Osteoblast (primary cell): Measurements from ENCODE around the gene INPP5F. TPM values are rescaled to one million over a fixed set of nuclear protein-coding genes. Genes with fewer than 3 reads are reported as not detected.

Experiments
- DNase-seq: peaks from one replicate; pipeline ENCODE4 v3.0.0; 2011; ENCODE audit warnings: low spot score, mixed read lengths; ENCODE audit not compliant: insufficient read length; ENCODE audit errors: missing footprints
- H2AFZ ChIP-seq: 2 replicates; pipeline ENCODE4 v1.6.0; 2011; ENCODE audit warnings: mild to moderate bottlenecking, low read length
- H3K27ac ChIP-seq: 2 replicates; pipeline ENCODE4 v1.5.1; 2011; ENCODE audit warnings: mild to moderate bottlenecking, low read depth, low read length, moderate library complexity
- H3K27me3 ChIP-seq: 2 replicates; pipeline ENCODE4 v1.6.0; 2012; ENCODE audit warnings: mild to moderate bottlenecking, control low read depth, inconsistent platforms, low read length, moderate library complexity; ENCODE audit not compliant: insufficient read depth
- H3K36me3 ChIP-seq: 2 replicates; pipeline ENCODE4 v1.5.1; 2011; ENCODE audit warnings: mild to moderate bottlenecking, low read length, control low read depth, moderate library complexity; ENCODE audit not compliant: insufficient read depth
- H3K4me1 ChIP-seq: 2 replicates; pipeline ENCODE4 v1.5.1; 2011; ENCODE audit warnings: mild to moderate bottlenecking, low read length, control low read depth, moderate library complexity; ENCODE audit not compliant: insufficient read depth
- H3K4me2 ChIP-seq: 2 replicates; pipeline ENCODE4 v1.6.0; 2011; ENCODE audit warnings: mild to moderate bottlenecking, low read length; ENCODE audit not compliant: insufficient read depth
- H3K4me3 ChIP-seq: fragments of 200-600 bp; sonication (generic); 3 replicates; pipeline ENCODE4 v1.5.1; 2012; ENCODE audit warnings: mild to moderate bottlenecking, low read length, inconsistent platforms; ENCODE audit not compliant: insufficient read depth
- H3K79me2 ChIP-seq: 2 replicates; pipeline ENCODE4 v1.6.0; 2012; ENCODE audit warnings: mild to moderate bottlenecking, low read length, control low read depth, inconsistent platforms; ENCODE audit not compliant: insufficient read depth
- H3K9me3 ChIP-seq: 2 replicates; pipeline ENCODE4 v1.5.1; 2011; ENCODE audit warnings: low read depth, low read length, control low read depth
- H4K20me1 ChIP-seq: 2 replicates; pipeline ENCODE4 v1.6.0; 2012; ENCODE audit warnings: mild to moderate bottlenecking, low read length, control low read depth; ENCODE audit not compliant: insufficient read depth
- total RNA-seq: library from RNA; depleted of rRNA; stranded (reverse); fragments of >200 nt; gene quantifications from 2 replicates; pipeline ENCODE4 v1.2.3, GENCODE V29; 2012
- TF ChIP-seq, protein P1 (sequence below): IDR thresholded peaks from 2 replicates; pipeline ENCODE4 v1.5.1; 2011; ENCODE audit warnings: mild to moderate bottlenecking, low read depth, low read length, moderate library complexity; ENCODE audit errors: extremely low read depth

The INPP5F gene
- total RNA-seq, 1 donor = 10.9 TPM

DNA sequence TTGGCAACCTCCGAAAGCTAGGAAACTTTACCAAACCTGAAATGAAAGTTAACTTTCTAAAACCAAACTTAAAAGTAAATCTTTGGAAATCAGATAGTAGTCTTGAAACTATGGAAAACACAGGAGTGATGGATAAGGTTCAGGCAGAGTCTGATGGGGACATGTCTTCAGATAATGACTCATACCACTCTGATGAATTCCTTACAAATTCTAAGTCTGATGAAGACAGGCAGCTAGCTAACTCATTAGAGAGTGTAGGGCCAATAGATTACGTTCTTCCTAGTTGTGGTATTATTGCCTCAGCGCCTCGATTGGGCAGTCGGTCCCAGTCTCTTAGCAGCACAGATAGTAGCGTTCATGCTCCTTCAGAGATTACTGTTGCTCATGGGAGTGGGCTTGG lies 100.9 kb downstream of the INPP5F start:
- Histone ChIP-seq H3K27me3 (no peaks in the 10 kb centered on the region), H3K4me3 (no peak overlapping the region), H3K27ac (no peak overlapping the region), H3K9me3 (no peaks in the 10 kb centered on the region), H4K20me1 (no peaks in the 10 kb centered on the region), H3K4me1 (no peaks in the 10 kb centered on the region), H3K36me3 (peaks cover 34% of the 10 kb centered on the region), H3K79me2 (no peaks in the 10 kb centered on the region), H3K4me2 (no peak overlapping the region), H2AFZ (no peak overlapping the region)
- no peak for DNase-seq
- TF ChIP-seq, protein P1, sequence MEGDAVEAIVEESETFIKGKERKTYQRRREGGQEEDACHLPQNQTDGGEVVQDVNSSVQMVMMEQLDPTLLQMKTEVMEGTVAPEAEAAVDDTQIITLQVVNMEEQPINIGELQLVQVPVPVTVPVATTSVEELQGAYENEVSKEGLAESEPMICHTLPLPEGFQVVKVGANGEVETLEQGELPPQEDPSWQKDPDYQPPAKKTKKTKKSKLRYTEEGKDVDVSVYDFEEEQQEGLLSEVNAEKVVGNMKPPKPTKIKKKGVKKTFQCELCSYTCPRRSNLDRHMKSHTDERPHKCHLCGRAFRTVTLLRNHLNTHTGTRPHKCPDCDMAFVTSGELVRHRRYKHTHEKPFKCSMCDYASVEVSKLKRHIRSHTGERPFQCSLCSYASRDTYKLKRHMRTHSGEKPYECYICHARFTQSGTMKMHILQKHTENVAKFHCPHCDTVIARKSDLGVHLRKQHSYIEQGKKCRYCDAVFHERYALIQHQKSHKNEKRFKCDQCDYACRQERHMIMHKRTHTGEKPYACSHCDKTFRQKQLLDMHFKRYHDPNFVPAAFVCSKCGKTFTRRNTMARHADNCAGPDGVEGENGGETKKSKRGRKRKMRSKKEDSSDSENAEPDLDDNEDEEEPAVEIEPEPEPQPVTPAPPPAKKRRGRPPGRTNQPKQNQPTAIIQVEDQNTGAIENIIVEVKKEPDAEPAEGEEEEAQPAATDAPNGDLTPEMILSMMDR = no peak

DNA sequence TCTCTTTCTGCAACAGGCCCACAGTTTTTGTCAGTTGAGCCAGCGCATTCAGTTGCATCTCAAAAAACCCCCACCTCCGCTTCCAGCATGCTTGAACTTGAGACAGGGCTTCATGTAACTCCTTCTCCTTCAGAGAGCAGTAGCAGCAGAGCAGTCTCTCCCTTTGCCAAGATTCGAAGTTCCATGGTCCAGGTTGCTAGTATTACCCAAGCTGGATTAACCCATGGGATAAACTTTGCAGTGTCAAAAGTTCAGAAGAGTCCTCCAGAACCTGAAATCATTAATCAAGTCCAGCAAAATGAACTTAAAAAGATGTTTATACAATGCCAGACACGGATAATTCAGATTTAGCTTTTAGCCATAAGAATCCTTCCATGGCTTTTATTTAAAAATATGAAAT lies 101.6 kb downstream of the INPP5F start:
- H2AFZ ChIP-seq = no peak overlapping the region
- no peak overlapping the region for H3K4me3 ChIP-seq
- H3K9me3 ChIP-seq = no peaks in the 10 kb centered on the region
- peaks cover 41% of the 10 kb centered on the region for H3K36me3 ChIP-seq
- H4K20me1 ChIP-seq = no peaks in the 10 kb centered on the region
- no peaks in the 10 kb centered on the region for H3K27me3 ChIP-seq
- no peak overlapping the region for H3K27ac ChIP-seq
- H3K4me1 ChIP-seq = no peaks in the 10 kb centered on the region
- no peak overlapping the region for H3K4me2 ChIP-seq
- TF ChIP-seq, protein P1 = no peak
- DNase-seq = no peak
- peaks cover under 1% of the 10 kb centered on the region for H3K79me2 ChIP-seq

DNA sequence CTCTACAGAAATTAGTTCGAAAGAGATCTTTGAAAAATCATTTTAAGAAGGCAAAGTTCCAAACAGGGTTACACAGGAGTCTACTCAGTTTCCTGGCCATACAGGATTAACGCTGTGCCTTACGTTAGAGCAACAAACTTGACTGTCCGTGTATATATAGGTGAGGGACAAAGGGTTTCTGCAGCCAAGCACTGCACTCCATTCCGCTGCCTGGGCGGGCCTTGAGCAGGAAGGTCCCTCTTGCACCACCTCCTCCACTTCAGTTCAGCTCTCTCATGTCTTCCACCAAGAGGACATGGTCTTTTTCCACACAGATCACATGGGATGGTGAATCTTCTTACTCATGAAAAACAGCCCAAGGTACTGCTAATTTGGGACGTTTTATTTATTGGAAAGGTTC lies 103.6 kb downstream of the INPP5F start:
- Histone ChIP-seq H3K36me3 (peaks cover 56% of the 10 kb centered on the region), H3K27me3 (no peaks in the 10 kb centered on the region), H3K9me3 (no peaks in the 10 kb centered on the region), H3K4me1 (no peaks in the 10 kb centered on the region), H3K4me3 (no peak overlapping the region), H2AFZ (no peak overlapping the region), H3K4me2 (no peak overlapping the region), H4K20me1 (no peaks in the 10 kb centered on the region), H3K79me2 (peaks cover 2% of the 10 kb centered on the region), H3K27ac (no peak overlapping the region)
- no peak for DNase-seq
- TF ChIP-seq, protein P1 = no peak

DNA sequence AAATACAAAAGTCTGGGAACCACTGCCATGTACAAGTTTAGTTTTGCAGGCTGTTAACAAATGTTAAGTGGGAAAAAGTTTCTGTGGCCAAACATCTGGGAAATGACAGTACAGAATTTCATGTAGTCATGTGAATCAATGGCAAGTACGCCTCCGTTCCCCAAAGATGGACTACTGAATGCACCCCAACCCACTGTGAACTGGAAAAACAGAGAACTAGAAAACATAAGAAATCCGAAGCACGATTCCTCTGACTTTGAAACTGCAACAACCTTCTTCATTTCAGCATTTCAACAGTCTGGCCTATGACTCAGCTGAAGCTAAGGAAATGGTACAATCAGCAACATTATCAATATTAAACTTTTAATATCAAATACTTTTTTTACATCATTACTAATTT lies 105.0 kb downstream of the INPP5F start:
- no peaks in the 10 kb centered on the region for H3K4me1 ChIP-seq
- peaks cover 70% of the 10 kb centered on the region for H3K36me3 ChIP-seq
- no peaks in the 10 kb centered on the region for H4K20me1 ChIP-seq
- H3K4me2 ChIP-seq = no peak overlapping the region
- TF ChIP-seq, protein P1 = no peak
- no peaks in the 10 kb centered on the region for H3K9me3 ChIP-seq
- no peak overlapping the region for H3K27ac ChIP-seq
- H3K79me2 ChIP-seq = peaks cover 2% of the 10 kb centered on the region
- H2AFZ ChIP-seq = no peak overlapping the region
- no peak for DNase-seq
- H3K27me3 ChIP-seq = no peaks in the 10 kb centered on the region
- no peak overlapping the region for H3K4me3 ChIP-seq
